K562 (cell line): ENCODE results near the gene TBXAS1. TPM values are rescaled to one million over a fixed set of nuclear protein-coding genes. Genes with fewer than 3 reads are reported as not detected.
A peak's percentile ranks its signal among the peaks of the same experiment; 100 is the strongest.

Experiments used
- ATAC-seq: fragments of 200-7000 bp; cut with Tn5 transposase; 3 replicates; pipeline ENCODE4 v1.9.1; 2020; ENCODE audit warnings: moderate library complexity
- BruUV-seq: library from RNA; stranded (reverse); fragments of 400-500 nt; replicated peaks from 2 replicates; lab custom pipeline; 2021; lab: Mats Ljungman, UMichigan
- CTCF ChIA-PET: fragments of 300-600 bp; formaldehyde crosslinking; extraction: SDS; loops from one replicate; lab custom pipeline; 2021; ENCODE audit warnings: low intra/inter-chr PET ratio; lab: Yijun Ruan, JAX
- POLR2A ChIA-PET: fragments of 300-600, 350-650 bp; sonication (Branson Sonifier 250); formaldehyde crosslinking; extraction: SDS; loops from one replicate; lab custom pipeline; 2021; ENCODE audit warnings: antibody characterized with exemption, inconsistent platforms; lab: Yijun Ruan, JAX
- DNase-seq, 4 experiments: peaks; one replicate each; pipeline versions ENCODE4 v3.0.0 to v3.0.0-alpha.2; 2011 to 2018; ENCODE audit warnings: low spot score in 3 of 4, mixed read lengths in 3 of 4; ENCODE audit errors: extremely low read depth in 1 of 4
- FAIRE-seq: peaks from 2 replicates; lab custom pipeline; 2011; peaks lifted over from hg19 to GRCh38; lab: Jason Lieb, UNC
- H2AFZ ChIP-seq: 2 replicates; pipeline ENCODE4 v1.6.0; 2011; ENCODE audit warnings: low read depth, low read length, control low read depth, inconsistent platforms
- H3K27ac ChIP-seq: fragments of 200-600 bp; 3 replicates; pipeline ENCODE4 v1.8.0; 2011; ENCODE audit warnings: low read depth, mild to moderate bottlenecking, control low read depth, inconsistent platforms, low read length, moderate library complexity, mixed read lengths; ENCODE audit errors: extremely low read depth
- H3K27me3 ChIP-seq, 2 experiments: fragments of 300-600 bp in 1 of 2; 2 replicates in 1 of 2; 3 replicates in 1 of 2; pipeline versions ENCODE4 v1.6.0 to v1.8.0; 2011; ENCODE audit warnings: inconsistent platforms in 2 of 2, low read length in 2 of 2, mild to moderate bottlenecking in 1 of 2, mixed read lengths in 1 of 2, moderate library complexity in 1 of 2; ENCODE audit not compliant: control insufficient read depth in 2 of 2, insufficient read depth in 2 of 2
- H3K36me3 ChIP-seq: fragments of 300-600 bp; 3 replicates; pipeline ENCODE4 v1.8.0; 2011; ENCODE audit warnings: mild to moderate bottlenecking, low read length, inconsistent platforms; ENCODE audit not compliant: control insufficient read depth, insufficient read depth
- H3K4me1 ChIP-seq, 2 experiments: fragments of 200-600 bp in 1 of 2; replicated peaks in 1 of 2; 2 replicates in 1 of 2; 3 replicates in 1 of 2; pipeline versions ENCODE4 v1.5.1 to v1.8.0; 2011; ENCODE audit warnings: inconsistent platforms in 2 of 2, low read length in 2 of 2, mild to moderate bottlenecking in 1 of 2, mixed read lengths in 1 of 2, moderate library complexity in 1 of 2; ENCODE audit not compliant: control insufficient read depth in 2 of 2, insufficient read depth in 2 of 2
- H3K4me2 ChIP-seq: 2 replicates; pipeline ENCODE4 v1.6.1; 2011; ENCODE audit warnings: low read length, control low read depth, inconsistent platforms, mixed read lengths; ENCODE audit not compliant: insufficient read depth
- H3K4me3 ChIP-seq: fragments of 200-600 bp; sonication (generic), shearing (Covaris generic); 2 replicates; pipeline ENCODE4 v1.5.1; 2016; ENCODE audit warnings: control low read depth, inconsistent platforms
- H3K79me2 ChIP-seq: fragments of 200-600 bp; 3 replicates; pipeline ENCODE4 v1.8.0; 2011; ENCODE audit warnings: low read length, inconsistent platforms; ENCODE audit not compliant: control insufficient read depth, insufficient read depth
- H3K9ac ChIP-seq, 2 experiments: 2 replicates each; pipeline versions ENCODE4 v1.6.0 to v1.6.1; 2011; ENCODE audit warnings: low read depth in 2 of 2, low read length in 2 of 2, control low read depth in 1 of 2, inconsistent platforms in 1 of 2, mild to moderate bottlenecking in 1 of 2, mixed read lengths in 1 of 2; ENCODE audit not compliant: insufficient read depth in 1 of 2
- H3K9me1 ChIP-seq: one replicate; pipeline ENCODE4 v1.6.0; 2011; ENCODE audit warnings: inconsistent platforms, mild to moderate bottlenecking, low read length, moderate library complexity; ENCODE audit not compliant: control insufficient read depth, insufficient read depth
- H3K9me3 ChIP-seq: replicated peaks from 2 replicates; pipeline ENCODE4 v1.5.1; 2011; ENCODE audit warnings: low read depth, low read length, inconsistent platforms; ENCODE audit not compliant: control insufficient read depth, insufficient read depth
- H4K20me1 ChIP-seq: replicated peaks from 2 replicates; pipeline ENCODE4 v1.6.1; 2011; ENCODE audit warnings: low read length, inconsistent platforms, mixed read lengths; ENCODE audit not compliant: control insufficient read depth, insufficient read depth
- CTBP1 ChIP-seq: fragments of 450-650 bp; IDR thresholded peaks from 2 replicates; pipeline ENCODE4 v1.6.1; 2016; ENCODE audit warnings: borderline replicate concordance
- FOXM1 ChIP-seq, 2 experiments: fragments of 450-650 bp in 1 of 2; sonication (generic) in 1 of 2; formaldehyde crosslinking in 1 of 2; IDR thresholded peaks; 2 replicates each; pipeline versions ENCODE4 v1.6.1 to v1.9.0; 2017 to 2022; ENCODE audit warnings: low read depth in 2 of 2, mild to moderate bottlenecking in 2 of 2, missing genetic modification reagents in 1 of 2, moderate library complexity in 1 of 2
- KLF13 ChIP-seq: fragments of 450-650 bp; IDR thresholded peaks from 2 replicates; pipeline ENCODE4 v1.6.1; 2016; ENCODE audit warnings: missing genetic modification characterization, low read depth, mild to moderate bottlenecking, missing compliant biosample characterization, moderate library complexity, borderline replicate concordance
- PATZ1 ChIP-seq: fragments of 250-450 bp; sonication (Bioruptor Pico); IDR thresholded peaks from 2 replicates; pipeline ENCODE4 v1.5.0; 2020; ENCODE audit warnings: mild to moderate bottlenecking, borderline replicate concordance
- PCBP2 ChIP-seq: fragments of 200-400 bp; formaldehyde crosslinking; IDR thresholded peaks from 2 replicates; pipeline ENCODE4 v1.6.1; 2018; ENCODE audit warnings: low read length, low read depth, mild to moderate bottlenecking, moderate library complexity; ENCODE audit not compliant: poor library complexity, severe bottlenecking
- RBM14 ChIP-seq: fragments of 200-400 bp; formaldehyde crosslinking; IDR thresholded peaks from 2 replicates; pipeline ENCODE4 v1.6.1; 2018; ENCODE audit warnings: low read depth, mild to moderate bottlenecking, low read length, moderate library complexity, borderline replicate concordance; ENCODE audit not compliant: insufficient read depth
- SIRT6 ChIP-seq: IDR thresholded peaks from one replicate; pipeline ENCODE4 v1.6.1; 2012; ENCODE audit warnings: low read depth, mild to moderate bottlenecking, control low read depth, inconsistent platforms, low read length, moderate library complexity
- TOE1 ChIP-seq, 2 experiments: fragments of 450-650 bp in 1 of 2; sonication (generic) in 1 of 2; formaldehyde crosslinking in 1 of 2; IDR thresholded peaks; 2 replicates each; pipeline versions ENCODE4 v1.7.1 to v1.8.0; 2016 to 2022; ENCODE audit warnings: borderline replicate concordance in 2 of 2, mild to moderate bottlenecking in 2 of 2, antibody characterized with exemption in 1 of 2, inconsistent platforms in 1 of 2, low read depth in 1 of 2, missing genetic modification reagents in 1 of 2, moderate library complexity in 1 of 2
- YY1 ChIP-seq, 3 experiments: IDR thresholded peaks; 2 replicates each; pipeline ENCODE4 v1.6.1; 2011; ENCODE audit warnings: low read length in 2 of 3, mild to moderate bottlenecking in 2 of 3, moderate library complexity in 2 of 3, borderline replicate concordance in 1 of 3, control low read depth in 1 of 3, low read depth in 1 of 3; ENCODE audit not compliant: insufficient read depth in 3 of 3, insufficient replicate concordance in 2 of 3, control insufficient read depth in 1 of 3, insufficient read length in 1 of 3; ENCODE audit errors: extremely low read depth in 1 of 3
- ZBTB7A ChIP-seq: IDR thresholded peaks from 2 replicates; pipeline ENCODE4 v1.6.1; 2011; ENCODE audit warnings: low read depth, mild to moderate bottlenecking, low read length, moderate library complexity, borderline replicate concordance; ENCODE audit not compliant: control insufficient read depth
- ZNF316 ChIP-seq: fragments of 450-650 bp; IDR thresholded peaks from 2 replicates; pipeline ENCODE4 v1.6.1; 2016
- ZNF740 ChIP-seq, 3 experiments: fragments of 200-800 bp in 1 of 3; sonication (Bioruptor generic) in 1 of 3; sonication (generic) in 1 of 3; formaldehyde crosslinking in 1 of 3; IDR thresholded peaks; 2 replicates each; pipeline versions ENCODE4 v1.6.1 to v1.8.0; 2016 to 2022; ENCODE audit warnings: mild to moderate bottlenecking in 2 of 3, missing compliant biosample characterization in 2 of 3, missing genetic modification characterization in 2 of 3, missing genetic modification reagents in 1 of 3
- ZNF780A ChIP-seq: fragments of 250-450 bp; sonication (Bioruptor Pico); IDR thresholded peaks from 2 replicates; pipeline ENCODE4 v1.5.0; 2021; ENCODE audit warnings: mild to moderate bottlenecking
- in situ Hi-C: fragments of 300-500 bp; cut with MboI; formaldehyde crosslinking; loops from 4 replicates; pipeline ENCODE4 v1.15.0; 2018; ENCODE audit warnings: inconsistent platforms, mixed read lengths
- intact Hi-C: fragments of 100-400 bp; cut with micrococcal nuclease; formaldehyde crosslinking; loops from 2 replicates; pipeline ENCODE4 v1.14.2; 2022
- polyA plus RNA-seq, 8 experiments: library from polyadenylated mRNA; depleted of rRNA in 4 of 8; stranded (reverse) in 5 of 8; unstranded in 3 of 8; fragments of >200 nt; fragmentation: Nextera tagmentation in 2 of 8; fragmentation: Illumina TruSeq in 1 of 8; extraction: Ambion mirVana in 2 of 8; extraction: Trizol in 1 of 8; gene quantifications; 2 replicates each; pipeline versions ENCODE4 v1.2.1 to v1.2.3, GENCODE V29; 2011 to 2014; ENCODE audit warnings: inconsistent platforms in 1 of 8, missing spikeins in 1 of 8
- total RNA-seq, 7 experiments: library from RNA; depleted of rRNA in 6 of 7; stranded (reverse); fragments of >200 nt in 6 of 7; fragmentation: Illumina TruSeq in 2 of 7; extraction: Trizol in 2 of 7; gene quantifications; 2 replicates each; pipeline versions ENCODE4 v1.2.1 to v1.2.3, GENCODE V29; 2011 to 2021; ENCODE audit warnings: low replicate concordance in 1 of 7
- TF ChIP-seq, protein P1 (sequence below): fragments of 250-450 bp; sonication (Bioruptor Pico); IDR thresholded peaks from 2 replicates; pipeline ENCODE4 v1.5.0; 2021; ENCODE audit warnings: mild to moderate bottlenecking, borderline replicate concordance

The TBXAS1 gene
- total and polyA plus RNA-seq, 9 of the 15 experiments (the other 6 are each of a cell fraction or from before 2014, with no cell fraction given): 1.1 to 8.3 (median 1.9) TPM

GRCh38 chr7:139827042-139827441 is 2.0 kb upstream of the TBXAS1 start:
- ATAC-seq (peak; percentile 25; the same call in 1 of the 3 replicates), DNase-seq (peak in 1 of 4 experiments; percentile 30), FAIRE-seq (no peak)
- Histone ChIP-seq H3K9ac (no peak overlapping the region), H3K9me3 (no peaks in the 10 kb centered on the region), H2AFZ (no peak overlapping the region), H3K9me1 (no peaks in the 10 kb centered on the region), H4K20me1 (no peaks in the 10 kb centered on the region), H3K36me3 (no peaks in the 10 kb centered on the region), H3K79me2 (no peaks in the 10 kb centered on the region), H3K27ac (no peak overlapping the region), H3K4me3 (no peak overlapping the region), H3K4me1 (peaks cover 4 to 22% of the 10 kb centered on the region in 2 experiments; a peak in 4 of 5 replicates), H3K4me2 (no peak overlapping the region), H3K27me3 (peaks cover 37 to 47% of the 10 kb centered on the region in 2 experiments)
- in situ Hi-C loops: no loop called here
- intact Hi-C loops: loop anchor here (1.0 kb wide), 1 partner anchor 181 kb away; no protein-coding TSS in a partner anchor
- BruUV-seq: no TSS peak
- POLR2A ChIA-PET: interaction anchor here (0.6 kb wide), 1 partner anchor 48 kb away, joined by 3 read pairs; no protein-coding TSS in a partner anchor
- CTCF ChIA-PET: no interaction called here
- TF ChIP-seq CTBP1: no peak
- TF ChIP-seq, protein P1, sequence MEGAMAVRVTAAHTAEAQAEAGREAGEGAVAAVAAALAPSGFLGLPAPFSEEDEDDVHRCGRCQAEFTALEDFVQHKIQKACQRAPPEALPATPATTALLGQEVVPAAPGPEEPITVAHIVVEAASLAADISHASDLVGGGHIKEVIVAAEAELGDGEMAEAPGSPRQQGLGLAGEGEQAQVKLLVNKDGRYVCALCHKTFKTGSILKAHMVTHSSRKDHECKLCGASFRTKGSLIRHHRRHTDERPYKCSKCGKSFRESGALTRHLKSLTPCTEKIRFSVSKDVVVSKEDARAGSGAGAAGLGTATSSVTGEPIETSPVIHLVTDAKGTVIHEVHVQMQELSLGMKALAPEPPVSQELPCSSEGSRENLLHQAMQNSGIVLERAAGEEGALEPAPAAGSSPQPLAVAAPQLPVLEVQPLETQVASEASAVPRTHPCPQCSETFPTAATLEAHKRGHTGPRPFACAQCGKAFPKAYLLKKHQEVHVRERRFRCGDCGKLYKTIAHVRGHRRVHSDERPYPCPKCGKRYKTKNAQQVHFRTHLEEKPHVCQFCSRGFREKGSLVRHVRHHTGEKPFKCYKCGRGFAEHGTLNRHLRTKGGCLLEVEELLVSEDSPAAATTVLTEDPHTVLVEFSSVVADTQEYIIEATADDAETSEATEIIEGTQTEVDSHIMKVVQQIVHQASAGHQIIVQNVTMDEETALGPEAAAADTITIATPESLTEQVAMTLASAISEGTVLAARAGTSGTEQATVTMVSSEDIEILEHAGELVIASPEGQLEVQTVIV: no peak
- no peak for TF ChIP-seq FOXM1 (IDR thresholded peaks at IDR 0.05; ENCODE audit: low read depth)
- TF ChIP-seq FOXM1 (CRISPR knock-in tag; IDR thresholded peaks at IDR 0.05; ENCODE audit: low read depth): no peak
- no peak for TF ChIP-seq KLF13 (tag)
- no peak for TF ChIP-seq YY1 (IDR thresholded peaks at IDR 0.05; ENCODE audit: borderline replicate concordance in 1 of 3, control insufficient read depth in 1 of 3, extremely low read depth in 1 of 3, insufficient read depth in 3 of 3, insufficient read length in 1 of 3, insufficient replicate concordance in 2 of 3, low read depth in 1 of 3, low read length in 2 of 3)
- TF ChIP-seq RBM14: no peak
- no peak for TF ChIP-seq TOE1 (IDR thresholded peaks at IDR 0.05; ENCODE audit: borderline replicate concordance)
- no peak for TF ChIP-seq TOE1 (CRISPR knock-in tag; IDR thresholded peaks at IDR 0.05; ENCODE audit: borderline replicate concordance, low read depth)
- TF ChIP-seq ZNF316: no peak
- TF ChIP-seq PATZ1 (CRISPR knock-in tag): no peak
- TF ChIP-seq SIRT6: no peak
- TF ChIP-seq ZNF740 (CRISPR knock-in tag; IDR thresholded peaks at IDR 0.05): no peak
- TF ChIP-seq ZNF740 (tag; IDR thresholded peaks at IDR 0.05): no peak
- no peak for TF ChIP-seq ZNF780A (CRISPR knock-in tag)
- TF ChIP-seq ZBTB7A: no peak
- TF ChIP-seq PCBP2: no peak
